HepG2 (cell line): ENCODE results near the gene PDIA5. TPM values are rescaled to one million over a fixed set of nuclear protein-coding genes. Genes with fewer than 3 reads are reported as not detected.

Source experiments
- ATF2 ChIP-seq: sonication (generic); formaldehyde crosslinking; IDR thresholded peaks from 2 replicates; pipeline ENCODE4 v1.4.0; 2020; ENCODE audit warnings: missing genetic modification reagents
- ATF6 ChIP-seq: sonication (generic); formaldehyde crosslinking; conservative IDR thresholded peaks from 2 replicates; pipeline ENCODE4 v1.4.0; 2020; ENCODE audit warnings: missing genetic modification reagents
- DMAP1 ChIP-seq: IDR thresholded peaks from 2 replicates; pipeline ENCODE4 v1.6.1; 2016
- ETV6 ChIP-seq: sonication (generic); formaldehyde crosslinking; conservative IDR thresholded peaks from 2 replicates; pipeline ENCODE4 v1.4.0; 2020; ENCODE audit warnings: missing genetic modification reagents
- FOXP4 ChIP-seq: sonication (generic); formaldehyde crosslinking; IDR thresholded peaks from 2 replicates; pipeline ENCODE4 v1.4.0; 2020; ENCODE audit warnings: missing genetic modification reagents
- GABPB1 ChIP-seq: IDR thresholded peaks from 2 replicates; pipeline ENCODE4 v1.6.1; 2016; ENCODE audit warnings: mild to moderate bottlenecking, missing genetic modification reagents, moderate library complexity, missing compliant biosample characterization
- MLLT10 ChIP-seq: sonication (generic); formaldehyde crosslinking; IDR thresholded peaks from 2 replicates; pipeline ENCODE4 v1.4.0; 2020; ENCODE audit warnings: missing genetic modification reagents
- NFKB2 ChIP-seq: sonication (generic); formaldehyde crosslinking; IDR thresholded peaks from 2 replicates; pipeline ENCODE4 v1.4.0; 2020; ENCODE audit warnings: missing genetic modification reagents, borderline replicate concordance
- PRDM10 ChIP-seq: sonication (generic); formaldehyde crosslinking; IDR thresholded peaks from 2 replicates; pipeline ENCODE4 v1.4.0; 2020; ENCODE audit warnings: low read depth, missing genetic modification reagents
- SAFB2 ChIP-seq: sonication (generic); formaldehyde crosslinking; IDR thresholded peaks from 2 replicates; pipeline ENCODE4 v1.5.1; 2020; ENCODE audit warnings: missing genetic modification reagents, low read depth, mild to moderate bottlenecking, borderline replicate concordance
- SMARCE1 ChIP-seq: fragments of 450-650 bp; IDR thresholded peaks from 2 replicates; pipeline ENCODE4 v1.6.1; 2017; ENCODE audit warnings: borderline replicate concordance
- ZFP62 ChIP-seq: sonication (generic); formaldehyde crosslinking; IDR thresholded peaks from 2 replicates; pipeline ENCODE4 v1.4.0; 2020; ENCODE audit warnings: missing genetic modification reagents
- ZNF263 ChIP-seq: sonication (generic); formaldehyde crosslinking; IDR thresholded peaks from 2 replicates; pipeline ENCODE4 v1.4.0; 2020; ENCODE audit warnings: missing genetic modification reagents
- ZNF644 ChIP-seq: IDR thresholded peaks from 2 replicates; pipeline ENCODE4 v1.6.1; 2016; ENCODE audit warnings: low read depth
- ZNF766 ChIP-seq: sonication (generic); formaldehyde crosslinking; IDR thresholded peaks from 2 replicates; pipeline ENCODE4 v1.5.0; 2020; ENCODE audit warnings: missing genetic modification reagents, borderline replicate concordance
- polyA plus RNA-seq, 8 experiments: library from polyadenylated mRNA; depleted of rRNA in 3 of 8; stranded (reverse) in 7 of 8; unstranded in 1 of 8; fragments of >200 nt; fragmentation: Illumina TruSeq in 4 of 8; extraction: Trizol in 4 of 8; gene quantifications; 2 replicates each; pipeline versions ENCODE4 v1.2.1 to v1.2.3, GENCODE V29; 2011 to 2016; ENCODE audit warnings: low read depth in 4 of 8, missing spikeins in 1 of 8, mixed read lengths in 1 of 8; ENCODE audit not compliant: insufficient read depth in 1 of 8
- total RNA-seq, 5 experiments: library from RNA; depleted of rRNA; stranded (reverse); fragments of >200 nt; fragmentation: Illumina TruSeq; extraction: Trizol; gene quantifications; 2 replicates each; pipeline ENCODE4 v1.2.3, GENCODE V29; 2016; ENCODE audit warnings: low read depth in 1 of 5
- TF ChIP-seq, protein P1 (sequence below): sonication (generic); formaldehyde crosslinking; IDR thresholded peaks from 2 replicates; pipeline ENCODE4 v1.4.0; 2020; ENCODE audit warnings: missing genetic modification reagents

The PDIA5 gene
- total and polyA plus RNA-seq, 2 of the 13 experiments (the other 11 are each of a cell fraction or from before 2014, with no cell fraction given): 51.3 to 74.3 TPM

GRCh38 chr3:123201557-123202427 is 135.0 kb downstream of the PDIA5 start, which contains the start of gene SEC22A (continued):
- TF ChIP-seq FOXP4 (no peak), ZNF263 (CRISPR knock-in tag) (peak; percentile 10; the same call in 1 of the 2 replicates), SAFB2 (no peak), ETV6 (CRISPR knock-in tag) (no peak), ZNF644 (CRISPR knock-in tag) (no peak), GABPB1 (CRISPR knock-in tag) (peak; percentile 78), ZFP62 (CRISPR knock-in tag) (no peak), NFKB2 (CRISPR knock-in tag) (peak; percentile 78; the same call in 1 of the 2 replicates), SMARCE1 (no peak), MLLT10 (CRISPR knock-in tag) (no peak), ATF2 (CRISPR knock-in tag) (no peak), ZNF766 (CRISPR knock-in tag) (no peak), PRDM10 (CRISPR knock-in tag) (no peak), ATF6 (CRISPR knock-in tag) (no peak), DMAP1 (CRISPR knock-in tag) (peak; percentile 59; the same call in 1 of the 2 replicates)
- TF ChIP-seq, protein P1, sequence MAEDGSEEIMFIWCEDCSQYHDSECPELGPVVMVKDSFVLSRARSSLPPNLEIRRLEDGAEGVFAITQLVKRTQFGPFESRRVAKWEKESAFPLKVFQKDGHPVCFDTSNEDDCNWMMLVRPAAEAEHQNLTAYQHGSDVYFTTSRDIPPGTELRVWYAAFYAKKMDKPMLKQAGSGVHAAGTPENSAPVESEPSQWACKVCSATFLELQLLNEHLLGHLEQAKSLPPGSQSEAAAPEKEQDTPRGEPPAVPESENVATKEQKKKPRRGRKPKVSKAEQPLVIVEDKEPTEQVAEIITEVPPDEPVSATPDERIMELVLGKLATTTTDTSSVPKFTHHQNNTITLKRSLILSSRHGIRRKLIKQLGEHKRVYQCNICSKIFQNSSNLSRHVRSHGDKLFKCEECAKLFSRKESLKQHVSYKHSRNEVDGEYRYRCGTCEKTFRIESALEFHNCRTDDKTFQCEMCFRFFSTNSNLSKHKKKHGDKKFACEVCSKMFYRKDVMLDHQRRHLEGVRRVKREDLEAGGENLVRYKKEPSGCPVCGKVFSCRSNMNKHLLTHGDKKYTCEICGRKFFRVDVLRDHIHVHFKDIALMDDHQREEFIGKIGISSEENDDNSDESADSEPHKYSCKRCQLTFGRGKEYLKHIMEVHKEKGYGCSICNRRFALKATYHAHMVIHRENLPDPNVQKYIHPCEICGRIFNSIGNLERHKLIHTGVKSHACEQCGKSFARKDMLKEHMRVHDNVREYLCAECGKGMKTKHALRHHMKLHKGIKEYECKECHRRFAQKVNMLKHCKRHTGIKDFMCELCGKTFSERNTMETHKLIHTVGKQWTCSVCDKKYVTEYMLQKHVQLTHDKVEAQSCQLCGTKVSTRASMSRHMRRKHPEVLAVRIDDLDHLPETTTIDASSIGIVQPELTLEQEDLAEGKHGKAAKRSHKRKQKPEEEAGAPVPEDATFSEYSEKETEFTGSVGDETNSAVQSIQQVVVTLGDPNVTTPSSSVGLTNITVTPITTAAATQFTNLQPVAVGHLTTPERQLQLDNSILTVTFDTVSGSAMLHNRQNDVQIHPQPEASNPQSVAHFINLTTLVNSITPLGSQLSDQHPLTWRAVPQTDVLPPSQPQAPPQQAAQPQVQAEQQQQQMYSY (CRISPR knock-in tag): no peak
